ENCODE measurements around the gene BCL11B.

The BCL11B gene

DNA sequence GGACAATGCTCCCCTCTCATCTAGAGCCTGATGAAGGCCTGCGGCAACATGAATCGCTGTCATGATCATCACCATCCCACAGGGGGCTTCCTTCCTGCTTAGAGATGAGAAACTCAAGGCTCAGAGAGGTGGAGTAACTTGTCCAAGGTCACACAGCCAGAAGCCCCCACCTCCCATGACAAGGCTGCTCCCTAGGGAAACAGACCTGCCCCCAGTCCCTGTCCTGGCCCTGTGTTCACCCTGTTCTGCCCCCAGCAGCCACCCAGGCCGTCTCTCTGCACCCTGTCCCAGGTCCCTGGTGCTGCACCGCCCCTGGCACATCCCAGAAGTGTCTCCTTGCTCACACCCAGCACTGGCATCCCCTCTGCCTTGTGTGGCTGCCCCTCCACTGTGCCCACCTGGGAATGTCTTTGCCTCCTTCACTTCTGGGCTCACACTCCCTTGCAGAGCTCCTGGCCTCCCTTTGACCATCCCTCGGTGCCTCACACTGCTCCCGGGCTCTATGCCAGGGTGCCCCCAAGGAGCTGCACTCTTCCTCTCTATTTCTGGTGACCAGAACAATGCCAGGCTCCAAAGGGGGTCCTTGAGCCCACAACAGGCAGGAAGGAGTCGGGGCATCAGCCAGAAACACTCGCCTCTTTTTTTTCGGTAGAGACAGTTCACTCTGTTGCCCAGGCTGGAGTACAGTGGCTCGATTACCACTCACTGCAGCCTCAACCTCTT is 70.5 kb downstream of the BCL11B start:
- TF ChIP-seq, protein P1, sequence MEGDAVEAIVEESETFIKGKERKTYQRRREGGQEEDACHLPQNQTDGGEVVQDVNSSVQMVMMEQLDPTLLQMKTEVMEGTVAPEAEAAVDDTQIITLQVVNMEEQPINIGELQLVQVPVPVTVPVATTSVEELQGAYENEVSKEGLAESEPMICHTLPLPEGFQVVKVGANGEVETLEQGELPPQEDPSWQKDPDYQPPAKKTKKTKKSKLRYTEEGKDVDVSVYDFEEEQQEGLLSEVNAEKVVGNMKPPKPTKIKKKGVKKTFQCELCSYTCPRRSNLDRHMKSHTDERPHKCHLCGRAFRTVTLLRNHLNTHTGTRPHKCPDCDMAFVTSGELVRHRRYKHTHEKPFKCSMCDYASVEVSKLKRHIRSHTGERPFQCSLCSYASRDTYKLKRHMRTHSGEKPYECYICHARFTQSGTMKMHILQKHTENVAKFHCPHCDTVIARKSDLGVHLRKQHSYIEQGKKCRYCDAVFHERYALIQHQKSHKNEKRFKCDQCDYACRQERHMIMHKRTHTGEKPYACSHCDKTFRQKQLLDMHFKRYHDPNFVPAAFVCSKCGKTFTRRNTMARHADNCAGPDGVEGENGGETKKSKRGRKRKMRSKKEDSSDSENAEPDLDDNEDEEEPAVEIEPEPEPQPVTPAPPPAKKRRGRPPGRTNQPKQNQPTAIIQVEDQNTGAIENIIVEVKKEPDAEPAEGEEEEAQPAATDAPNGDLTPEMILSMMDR (IDR thresholded peaks at IDR 0.05; ENCODE audit: insufficient read depth, low read depth, low read length, missing control alignments): no peak
- no peak overlapping the region for H3K4me3 ChIP-seq (ENCODE audit: low read depth, low read length)
- no peak for DNase-seq (ENCODE audit: low read depth)

DNA sequence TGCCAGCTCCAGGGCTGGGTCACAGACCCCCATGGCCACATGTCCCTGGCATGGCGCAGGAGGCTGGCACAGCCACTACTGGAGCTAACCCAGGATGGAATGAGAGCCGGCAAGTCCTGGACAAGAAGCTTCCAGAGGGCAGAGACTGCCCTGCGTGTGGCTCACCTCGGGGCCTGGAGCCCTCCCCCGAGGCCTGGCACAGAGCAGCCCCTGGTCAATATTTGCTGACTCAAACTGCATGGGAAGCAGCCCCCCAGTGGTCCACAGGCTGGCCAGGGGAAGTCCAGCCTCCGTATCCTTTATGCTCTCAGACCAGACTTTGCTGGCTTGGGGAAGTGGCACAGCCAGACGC is 71.4 kb downstream of the BCL11B start:
- H3K4me3 ChIP-seq (ENCODE audit: low read depth, low read length): no peak overlapping the region
- TF ChIP-seq, protein P1 (IDR thresholded peaks at IDR 0.05; ENCODE audit: insufficient read depth, low read depth, low read length, missing control alignments): no peak
- DNase-seq (ENCODE audit: low read depth): no peak

DNA sequence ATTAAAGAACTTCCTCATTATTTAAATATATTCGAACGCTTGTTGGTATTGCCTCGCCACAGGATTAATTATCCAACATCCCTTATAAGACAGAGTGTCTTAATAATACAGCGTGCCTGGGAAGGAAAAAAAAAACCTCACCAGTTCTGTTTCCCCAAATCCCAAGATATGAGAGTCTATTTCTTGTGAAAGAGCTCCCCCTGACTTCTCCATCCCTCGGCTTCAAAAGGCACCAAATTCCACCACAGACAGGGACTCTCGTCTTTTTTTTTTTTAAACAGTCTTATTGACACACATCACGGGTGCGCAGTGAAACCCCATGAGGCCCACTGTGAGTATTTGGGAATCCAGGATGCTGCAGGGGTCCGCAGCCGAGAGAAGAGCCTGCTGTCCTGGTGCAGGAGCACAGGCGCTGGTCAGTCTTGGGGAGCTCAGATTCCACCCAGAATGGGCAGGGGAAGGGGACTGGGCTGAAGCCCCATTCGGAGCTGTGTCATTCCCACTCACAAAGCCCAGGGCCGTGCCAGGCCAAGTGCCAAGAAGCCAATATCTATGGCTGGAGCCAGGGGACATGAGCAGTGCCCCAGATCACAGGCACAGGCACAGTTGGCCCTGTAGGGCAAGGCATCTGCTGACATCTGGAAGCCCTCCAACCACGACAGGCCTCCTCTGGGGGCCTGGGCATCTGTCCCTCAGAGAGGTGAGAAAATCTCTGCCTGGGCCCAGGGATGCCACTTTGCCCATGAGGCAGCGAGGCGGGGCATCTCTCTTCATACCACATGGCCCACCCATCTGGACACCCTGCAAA is 71.9 kb downstream of the BCL11B start:
- DNase-seq (ENCODE audit: low read depth): no peak
- H3K4me3 ChIP-seq (ENCODE audit: low read depth, low read length): no peak overlapping the region
- TF ChIP-seq, protein P1 (IDR thresholded peaks at IDR 0.05; ENCODE audit: insufficient read depth, low read depth, low read length, missing control alignments): no peak

DNA sequence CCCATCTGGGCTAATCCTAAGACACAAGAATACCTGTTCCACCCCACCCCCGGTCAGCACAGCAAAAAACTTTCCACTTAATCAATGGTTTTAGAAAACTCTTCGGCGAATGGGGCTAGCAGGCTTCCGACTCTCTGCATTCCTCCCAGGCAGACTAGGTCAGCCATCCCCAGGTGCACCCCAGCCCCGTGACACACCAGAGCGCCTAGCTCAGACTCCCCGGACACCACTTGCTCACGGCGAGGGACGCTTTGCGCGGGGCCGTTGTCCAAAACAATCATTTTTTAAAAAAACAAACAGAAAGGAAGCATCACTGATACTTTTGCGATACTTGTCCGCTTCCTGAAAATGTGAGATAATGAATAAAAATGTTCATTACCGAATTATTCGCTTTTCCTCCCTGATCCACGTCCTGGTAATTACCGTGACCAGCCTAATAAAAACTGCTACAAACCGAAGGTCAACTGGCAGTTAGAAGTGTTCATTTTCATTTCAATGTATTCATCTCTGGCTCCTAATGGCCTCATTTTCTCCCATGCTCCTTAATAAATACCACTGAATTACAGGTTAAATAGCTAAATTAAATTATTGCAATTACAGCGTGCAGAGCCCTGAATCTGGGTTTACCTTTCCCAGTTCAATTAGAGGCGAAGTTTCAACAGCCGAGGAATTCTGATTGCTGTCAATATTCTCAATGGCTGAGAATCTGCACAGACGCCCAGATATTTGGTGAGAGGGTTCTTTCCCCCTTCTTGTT is 73.1 kb downstream of the BCL11B start:
- H3K4me3 ChIP-seq (ENCODE audit: low read depth, low read length): no peak overlapping the region
- TF ChIP-seq, protein P1 (IDR thresholded peaks at IDR 0.05; ENCODE audit: insufficient read depth, low read depth, low read length, missing control alignments): no peak
- no peak for DNase-seq (ENCODE audit: low read depth)

DNA sequence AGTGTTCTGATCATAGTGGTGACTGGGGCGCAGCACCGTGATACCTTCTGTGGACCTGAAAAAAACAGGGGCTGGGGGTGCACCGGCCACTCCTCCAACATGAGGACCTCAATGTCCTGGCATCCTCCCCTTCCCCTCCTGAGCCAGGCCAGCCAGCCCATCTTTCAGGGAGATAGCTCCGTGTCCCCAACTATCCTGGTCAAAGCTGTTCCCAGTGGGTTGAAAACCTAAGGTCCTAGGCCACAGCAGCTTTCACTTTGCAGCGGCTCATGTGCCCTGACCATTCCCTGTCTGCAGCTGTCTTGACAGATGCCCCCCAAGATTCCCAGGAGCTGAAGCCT is 75.7 kb downstream of the BCL11B start:
- no peak for DNase-seq (ENCODE audit: low read depth)
- H3K4me3 ChIP-seq (ENCODE audit: low read depth, low read length): no peak overlapping the region
- TF ChIP-seq, protein P1 (IDR thresholded peaks at IDR 0.05; ENCODE audit: insufficient read depth, low read depth, low read length, missing control alignments): no peak

DNA sequence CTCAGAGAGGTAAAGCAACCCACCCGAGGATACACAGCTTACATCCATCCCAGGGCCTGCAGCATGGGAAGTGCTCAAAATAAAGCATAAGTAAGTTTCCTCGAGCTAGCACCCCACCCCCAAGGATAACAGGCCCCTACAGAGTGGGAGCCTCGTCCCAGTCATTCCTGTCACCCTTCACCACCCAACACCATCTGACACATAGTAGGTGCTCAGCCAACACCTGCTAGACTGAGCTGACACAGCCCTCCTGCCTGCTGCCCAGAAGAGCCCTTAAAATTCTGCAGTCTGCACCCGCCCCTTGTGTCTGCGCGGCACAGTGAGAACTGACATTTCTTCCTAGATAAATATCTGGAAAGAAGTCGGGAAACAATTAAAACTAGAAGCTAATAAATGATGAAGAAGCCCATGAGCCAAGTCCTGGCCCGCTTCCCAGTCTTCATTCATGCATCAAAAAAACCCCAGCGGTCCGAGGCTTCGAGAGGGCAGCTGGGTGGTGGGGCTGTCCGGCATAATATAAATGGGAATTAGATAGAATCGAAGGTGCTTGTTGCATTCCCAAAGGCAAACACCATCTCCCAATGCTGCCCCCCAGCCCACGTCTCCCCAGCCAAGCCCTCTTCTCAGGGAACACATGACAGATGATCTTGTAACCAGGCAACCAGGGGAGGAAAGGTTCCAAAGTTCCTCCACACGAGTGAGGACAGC is 76.2 kb downstream of the BCL11B start:
- no peak for DNase-seq (ENCODE audit: low read depth)
- TF ChIP-seq, protein P1 (IDR thresholded peaks at IDR 0.05; ENCODE audit: insufficient read depth, low read depth, low read length, missing control alignments): no peak
- no peak overlapping the region for H3K4me3 ChIP-seq (ENCODE audit: low read depth, low read length)
